CD1c-positive myeloid dendritic cell (primary cell): ENCODE results near the gene RPLP2.

Source experiments
- DNase-seq: peaks from one replicate; pipeline ENCODE4 v3.0.0-alpha.2; 2016; ENCODE audit errors: extremely low spot score

Gene RPLP2

GRCh38 chr11:773830-774229, 35.9 kb upstream of the RPLP2 start:
- DNase-seq = no peak

- no peak for DNase-seq
Measured at GRCh38 chr11:774873-775592, 34.7 kb upstream of the RPLP2 start.

GRCh38 chr11:776263-776560, 33.6 kb upstream of the RPLP2 start:
- DNase-seq = no peak

- DNase-seq = peak; percentile 37
Measured at GRCh38 chr11:776561-777287, 33.0 kb upstream of the RPLP2 start.

- DNase-seq = peak; percentile 96
Measured at GRCh38 chr11:777288-778255, 32.2 kb upstream of the RPLP2 start, which contains the start of gene GATD1. Gene GATD1, minus strand, starts transcription at chr11:777487. Its CDS starts 25 bp downstream, at chr11:777462.

GRCh38 chr11:778976-779954, 30.5 kb upstream of the RPLP2 start:
- DNase-seq = no peak

GRCh38 chr11:779955-780532, 29.7 kb upstream of the RPLP2 start:
- no peak for DNase-seq

GRCh38 chr11:782264-783174, 27.2 kb upstream of the RPLP2 start:
- DNase-seq = no peak

- no peak for DNase-seq
Measured at GRCh38 chr11:783581-784015, 26.2 kb upstream of the RPLP2 start.

- DNase-seq = no peak
Measured at GRCh38 chr11:786235-787083, 23.3 kb upstream of the RPLP2 start.

GRCh38 chr11:787084-787675, 22.6 kb upstream of the RPLP2 start:
- DNase-seq = no peak

- DNase-seq = no peak
Measured at GRCh38 chr11:788009-788640, 21.6 kb upstream of the RPLP2 start.

GRCh38 chr11:788953-789940, 20.5 kb upstream of the RPLP2 start:
- no peak for DNase-seq

GRCh38 chr11:789943-790342, 19.8 kb upstream of the RPLP2 start, which contains the start of gene CEND1:
Gene CEND1, minus strand, starts transcription at chr11:790090. Its CDS starts 1,514 bp downstream, at chr11:788576.
- DNase-seq = peak; percentile 44

GRCh38 chr11:790721-791564, 18.8 kb upstream of the RPLP2 start:
- no peak for DNase-seq
